Measurements from ENCODE around the gene FCHO1. TPM values are rescaled to one million over a fixed set of nuclear protein-coding genes. Genes with fewer than 3 reads are reported as not detected.

The FCHO1 gene
- total RNA-seq, 4 donors from 2014 or later = 0.60 to 26.9 (median 3.8) TPM

GRCh38 chr19:17733127-17733526, 18.1 kb upstream of the FCHO1 start:
- Histone ChIP-seq H3K27ac (no peak overlapping the region), H3K27me3 (no peaks in the 10 kb centered on the region), H3K36me3 (peaks cover 0 to 21% (median 7%) of the 10 kb centered on the region in 4 donors), H3K9me3 (no peaks in the 10 kb centered on the region), H3K4me3 (no peak overlapping the region), H3K4me1 (no peaks in the 10 kb centered on the region)
- DNase-seq = no peak
- intact Hi-C loops (cut with DNase I; ENCODE audit: low total_unique reads) = no loop called here
- WGBS, 2 donors (ENCODE audit: low coverage in 1 of 2) = 93% methylated on average over 11 of the region's 22 CpGs; no CpG with 5 or more reads in 1 of the 2 donors
- TF ChIP-seq POLR2AphosphoS5 (IDR thresholded peaks at IDR 0.05) (no peak), EP300 (IDR thresholded peaks at IDR 0.05; ENCODE audit: low read depth) (no peak)
- TF ChIP-seq, protein P1, sequence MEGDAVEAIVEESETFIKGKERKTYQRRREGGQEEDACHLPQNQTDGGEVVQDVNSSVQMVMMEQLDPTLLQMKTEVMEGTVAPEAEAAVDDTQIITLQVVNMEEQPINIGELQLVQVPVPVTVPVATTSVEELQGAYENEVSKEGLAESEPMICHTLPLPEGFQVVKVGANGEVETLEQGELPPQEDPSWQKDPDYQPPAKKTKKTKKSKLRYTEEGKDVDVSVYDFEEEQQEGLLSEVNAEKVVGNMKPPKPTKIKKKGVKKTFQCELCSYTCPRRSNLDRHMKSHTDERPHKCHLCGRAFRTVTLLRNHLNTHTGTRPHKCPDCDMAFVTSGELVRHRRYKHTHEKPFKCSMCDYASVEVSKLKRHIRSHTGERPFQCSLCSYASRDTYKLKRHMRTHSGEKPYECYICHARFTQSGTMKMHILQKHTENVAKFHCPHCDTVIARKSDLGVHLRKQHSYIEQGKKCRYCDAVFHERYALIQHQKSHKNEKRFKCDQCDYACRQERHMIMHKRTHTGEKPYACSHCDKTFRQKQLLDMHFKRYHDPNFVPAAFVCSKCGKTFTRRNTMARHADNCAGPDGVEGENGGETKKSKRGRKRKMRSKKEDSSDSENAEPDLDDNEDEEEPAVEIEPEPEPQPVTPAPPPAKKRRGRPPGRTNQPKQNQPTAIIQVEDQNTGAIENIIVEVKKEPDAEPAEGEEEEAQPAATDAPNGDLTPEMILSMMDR (IDR thresholded peaks at IDR 0.05) = no peak
- in situ Hi-C loops (cut with MboI; ENCODE audit: low pct_ligation_motif_present in 1 of 4, low pct_unique_long_range_greater_than_20kb in 1 of 4, low sequenced_read_pairs in 3 of 4) = no loop called here

GRCh38 chr19:17734146-17734545, 17.1 kb upstream of the FCHO1 start:
- Histone ChIP-seq H3K4me3 (no peak overlapping the region), H3K4me1 (no peaks in the 10 kb centered on the region), H3K36me3 (peaks cover 0 to 19% (median 7%) of the 10 kb centered on the region in 4 donors), H3K27me3 (no peaks in the 10 kb centered on the region), H3K27ac (no peak overlapping the region), H3K9me3 (no peaks in the 10 kb centered on the region)
- no peak for DNase-seq
- in situ Hi-C loops (cut with MboI; ENCODE audit: low pct_ligation_motif_present in 1 of 4, low pct_unique_long_range_greater_than_20kb in 1 of 4, low sequenced_read_pairs in 3 of 4) = no loop called here
- 97 to 100% methylated on average over 1 to 16 of the region's 16 CpGs for WGBS, 2 donors (ENCODE audit: low coverage in 1 of 2)
- no peak for TF ChIP-seq POLR2AphosphoS5 (IDR thresholded peaks at IDR 0.05)
- TF ChIP-seq, protein P1 (IDR thresholded peaks at IDR 0.05) = no peak
- TF ChIP-seq EP300 (IDR thresholded peaks at IDR 0.05; ENCODE audit: low read depth) = no peak
- no peak for TF ChIP-seq POLR2A (IDR thresholded peaks at IDR 0.05)
- intact Hi-C loops (cut with DNase I; ENCODE audit: low total_unique reads) = no loop called here

- H3K36me3 ChIP-seq = peaks cover 0 to 19% (median 7%) of the 10 kb centered on the region in 4 donors
- no peaks in the 10 kb centered on the region for H3K9me3 ChIP-seq
- WGBS, 2 donors (ENCODE audit: low coverage in 1 of 2) = 95% methylated on average over 5 of the region's 5 CpGs; no CpG with 5 or more reads in 1 of the 2 donors
Observed at GRCh38 chr19:17735410-17735809, 15.9 kb upstream of the FCHO1 start.

GRCh38 chr19:17737690-17738153, 13.6 kb upstream of the FCHO1 start:
- Histone ChIP-seq H3K9me3 (no peaks in the 10 kb centered on the region), H3K27ac (no peak overlapping the region), H3K27me3 (no peaks in the 10 kb centered on the region), H3K4me3 (no peak overlapping the region), H3K36me3 (peaks cover 0 to 13% (median 5%) of the 10 kb centered on the region in 4 donors), H3K4me1 (no peaks in the 10 kb centered on the region)
- in situ Hi-C loops (cut with MboI; ENCODE audit: low pct_ligation_motif_present in 1 of 4, low pct_unique_long_range_greater_than_20kb in 1 of 4, low sequenced_read_pairs in 3 of 4) (no loop called here), intact Hi-C loops (cut with DNase I; ENCODE audit: low total_unique reads) (no loop called here)
- DNase-seq = no peak
- TF ChIP-seq, protein P1 (IDR thresholded peaks at IDR 0.05) = no peak
- TF ChIP-seq EP300 (IDR thresholded peaks at IDR 0.05; ENCODE audit: low read depth) = no peak
- TF ChIP-seq POLR2AphosphoS5 (IDR thresholded peaks at IDR 0.05) = no peak
- TF ChIP-seq POLR2A (IDR thresholded peaks at IDR 0.05) = no peak
- WGBS, 2 donors (ENCODE audit: low coverage in 1 of 2) = 82% methylated on average over 7 of the region's 7 CpGs; no CpG with 5 or more reads in 1 of the 2 donors

More at GRCh38 chr19:17735410-17735809, 15.9 kb upstream of the FCHO1 start:
- H3K27ac ChIP-seq = no peak overlapping the region
- TF ChIP-seq, protein P1 (IDR thresholded peaks at IDR 0.05) = no peak
- TF ChIP-seq EP300 (IDR thresholded peaks at IDR 0.05; ENCODE audit: low read depth) = no peak
- DNase-seq = no peak
- no peak overlapping the region for H3K4me3 ChIP-seq
- no peaks in the 10 kb centered on the region for H3K4me1 ChIP-seq
- intact Hi-C loops (cut with DNase I; ENCODE audit: low total_unique reads) = no loop called here
- H3K27me3 ChIP-seq = no peaks in the 10 kb centered on the region
- in situ Hi-C loops (cut with MboI; ENCODE audit: low pct_ligation_motif_present in 1 of 4, low pct_unique_long_range_greater_than_20kb in 1 of 4, low sequenced_read_pairs in 3 of 4) = no loop called here

All from transverse colon (tissue), 4 donors.